Neuron (in vitro differentiated cells): Measurements from ENCODE around the gene MAPK8IP1.
A peak's percentile ranks its signal among the peaks of the same experiment; 100 is the strongest.
"Not testable (repeated sequence)": the region's sequence is repeated elsewhere in the genome, so short reads cannot be mapped to it uniquely, and the experiment has no call there.

Source experiments
- H2AFZ ChIP-seq: one replicate; pipeline ENCODE4 v1.6.1; 2013; ENCODE audit warnings: low read depth, mild to moderate bottlenecking, inconsistent platforms, low read length, moderate library complexity
- H3K27me3 ChIP-seq: one replicate; pipeline ENCODE4 v1.6.1; 2013; ENCODE audit warnings: low read length; ENCODE audit not compliant: insufficient read depth
- H3K36me3 ChIP-seq: one replicate; pipeline ENCODE4 v1.6.1; 2013; ENCODE audit warnings: low read length; ENCODE audit not compliant: insufficient read depth
- H3K4me1 ChIP-seq: one replicate; pipeline ENCODE4 v1.6.1; 2013; ENCODE audit warnings: low read length; ENCODE audit not compliant: insufficient read depth
- H3K4me3 ChIP-seq: 2 replicates; pipeline ENCODE4 v1.5.1; 2013; ENCODE audit warnings: mild to moderate bottlenecking, low read length, moderate library complexity
- H3K9me3 ChIP-seq: one replicate; pipeline ENCODE4 v1.6.1; 2013; ENCODE audit warnings: low read length

The MAPK8IP1 gene

GRCh38 chr11:45885274-45885920 is at the start of gene MAPK8IP1:
Gene MAPK8IP1 (plus strand): TSS chr11:45885651. CDS start chr11:45885821, 170 bp downstream.
- H3K4me3 ChIP-seq = peak within 1 kb of the TSS; percentile 64

GRCh38 chr11:45839204-45839603 is 46.2 kb upstream of the MAPK8IP1 start:
- Histone ChIP-seq H3K36me3 (no peaks in the 10 kb centered on the region), H3K9me3 (no peaks in the 10 kb centered on the region), H2AFZ (no peak overlapping the region), H3K4me1 (no peaks in the 10 kb centered on the region), H3K27me3 (peaks cover 5% of the 10 kb centered on the region), H3K4me3 (no peak overlapping the region)

More at GRCh38 chr11:45885274-45885920, at the start of gene MAPK8IP1:
- Histone ChIP-seq H3K4me1 (peaks cover 10% of the 10 kb centered on the region), H3K36me3 (peaks cover 10% of the 10 kb centered on the region), H2AFZ (peak within 1 kb of the TSS; percentile 92), H3K9me3 (no peaks in the 10 kb centered on the region), H3K27me3 (no peaks in the 10 kb centered on the region)

GRCh38 chr11:45840251-45840650 is 45.2 kb upstream of the MAPK8IP1 start:
- H2AFZ ChIP-seq, H3K27me3 ChIP-seq, H3K4me3 ChIP-seq, H3K36me3 ChIP-seq, H3K4me1 ChIP-seq, H3K9me3 ChIP-seq: not testable (repeated sequence)

- Histone ChIP-seq H2AFZ (no peak overlapping the region), H3K9me3 (no peaks in the 10 kb centered on the region), H3K27me3 (peaks cover 4% of the 10 kb centered on the region), H3K4me1 (peaks cover 2% of the 10 kb centered on the region), H3K4me3 (no peak overlapping the region), H3K36me3 (no peaks in the 10 kb centered on the region)
Observed at GRCh38 chr11:45843158-45843924, 42.1 kb upstream of the MAPK8IP1 start.

GRCh38 chr11:45844822-45845578 is 40.5 kb upstream of the MAPK8IP1 start:
- Histone ChIP-seq H3K36me3 (no peaks in the 10 kb centered on the region), H3K27me3 (peaks cover 4% of the 10 kb centered on the region), H3K4me1 (peaks cover 9% of the 10 kb centered on the region), H2AFZ (no peak overlapping the region), H3K4me3 (no peak overlapping the region), H3K9me3 (no peaks in the 10 kb centered on the region)

GRCh38 chr11:45846174-45846675 is 39.2 kb upstream of the MAPK8IP1 start:
- Histone ChIP-seq H2AFZ (no peak overlapping the region), H3K4me3 (no peak overlapping the region), H3K9me3 (no peaks in the 10 kb centered on the region)

GRCh38 chr11:45846974-45847910 is 38.2 kb upstream of the MAPK8IP1 start, which contains the start of gene CRY2:
Gene CRY2 (plus strand): TSS chr11:45847475. CDS start chr11:45847491, 16 bp downstream.
- peak within 1 kb of the TSS; percentile 84 for H3K4me3 ChIP-seq
- H3K36me3 ChIP-seq = no peaks in the 10 kb centered on the region
- no peaks in the 10 kb centered on the region for H3K27me3 ChIP-seq
- H3K9me3 ChIP-seq = no peaks in the 10 kb centered on the region
- H2AFZ ChIP-seq = peak within 1 kb of the TSS; percentile 50
- peaks cover 9% of the 10 kb centered on the region for H3K4me1 ChIP-seq

More at GRCh38 chr11:45846174-45846675, 39.2 kb upstream of the MAPK8IP1 start:
- peaks cover 9% of the 10 kb centered on the region for H3K4me1 ChIP-seq
- H3K36me3 ChIP-seq = no peaks in the 10 kb centered on the region
- peaks cover 4% of the 10 kb centered on the region for H3K27me3 ChIP-seq

GRCh38 chr11:45847911-45848316 is 37.5 kb upstream of the MAPK8IP1 start:
- peak overlapping the region; percentile 50 for H2AFZ ChIP-seq
- peaks cover 9% of the 10 kb centered on the region for H3K4me1 ChIP-seq
- H3K27me3 ChIP-seq = no peaks in the 10 kb centered on the region
- H3K9me3 ChIP-seq = no peaks in the 10 kb centered on the region
- H3K36me3 ChIP-seq = no peaks in the 10 kb centered on the region
- peak overlapping the region; percentile 84 for H3K4me3 ChIP-seq

GRCh38 chr11:45848654-45849081 is 36.8 kb upstream of the MAPK8IP1 start:
- H3K9me3 ChIP-seq = no peaks in the 10 kb centered on the region
- peak overlapping the region; percentile 84 for H3K4me3 ChIP-seq
- H3K27me3 ChIP-seq = no peaks in the 10 kb centered on the region
- H3K36me3 ChIP-seq = no peaks in the 10 kb centered on the region
- no peak overlapping the region for H2AFZ ChIP-seq
- H3K4me1 ChIP-seq = peaks cover 9% of the 10 kb centered on the region

- Histone ChIP-seq H3K4me3 (no peak overlapping the region), H2AFZ (no peak overlapping the region), H3K4me1 (peaks cover 9% of the 10 kb centered on the region), H3K9me3 (no peaks in the 10 kb centered on the region), H3K36me3 (peaks cover under 1% of the 10 kb centered on the region), H3K27me3 (no peaks in the 10 kb centered on the region)
Observed at GRCh38 chr11:45850446-45850845, 35.0 kb upstream of the MAPK8IP1 start.

GRCh38 chr11:45851228-45851627 is 34.2 kb upstream of the MAPK8IP1 start:
- Histone ChIP-seq H3K27me3 (no peaks in the 10 kb centered on the region), H2AFZ (no peak overlapping the region), H3K36me3 (peaks cover 5% of the 10 kb centered on the region), H3K4me1 (peaks cover 9% of the 10 kb centered on the region), H3K4me3 (no peak overlapping the region), H3K9me3 (no peaks in the 10 kb centered on the region)
